ENCODE data around the gene MRM3. TPM values are rescaled to one million over a fixed set of nuclear protein-coding genes. Genes with fewer than 3 reads are reported as not detected.

MRM3 gene
- total RNA-seq, 1 donor from 2014 or later, result 10.4 TPM

GRCh38 chr17:740240-741017, 41.7 kb upstream of the MRM3 start:
- no peak for TF ChIP-seq CTCF (IDR thresholded peaks at IDR 0.05)
- Mint-ChIP-seq H3K36me3 (ENCODE audit: unreplicated experiment) (peaks cover 35% of the 10 kb centered on the region), H3K4me1 (ENCODE audit: unreplicated experiment) (no peaks in the 10 kb centered on the region), H3K4me3 (ENCODE audit: unreplicated experiment) (no peak overlapping the region), H3K27ac (ENCODE audit: unreplicated experiment) (peak overlapping the region; percentile 31), H3K27me3 (ENCODE audit: unreplicated experiment) (no peaks in the 10 kb centered on the region), H3K9me3 (ENCODE audit: unreplicated experiment) (no peaks in the 10 kb centered on the region)
- no peak for DNase-seq (ENCODE audit: extremely low spot score, unreplicated experiment)

- no peaks in the 10 kb centered on the region for H3K4me1 Mint-ChIP-seq (ENCODE audit: unreplicated experiment)
- TF ChIP-seq CTCF (IDR thresholded peaks at IDR 0.05), result no peak
- no peaks in the 10 kb centered on the region for H3K9me3 Mint-ChIP-seq (ENCODE audit: unreplicated experiment)
- no peak overlapping the region for H3K27ac Mint-ChIP-seq (ENCODE audit: unreplicated experiment)
- H3K4me3 Mint-ChIP-seq (ENCODE audit: unreplicated experiment), result no peak overlapping the region
- no peak for DNase-seq (ENCODE audit: extremely low spot score, unreplicated experiment)
- H3K27me3 Mint-ChIP-seq (ENCODE audit: unreplicated experiment), result no peaks in the 10 kb centered on the region
- peaks cover 38% of the 10 kb centered on the region for H3K36me3 Mint-ChIP-seq (ENCODE audit: unreplicated experiment)
Observed at GRCh38 chr17:742147-742793, 39.9 kb upstream of the MRM3 start.

- H3K36me3 Mint-ChIP-seq (ENCODE audit: unreplicated experiment), result peaks cover 38% of the 10 kb centered on the region
Observed at GRCh38 chr17:743139-743538, 39.0 kb upstream of the MRM3 start.

GRCh38 chr17:744937-745336, 37.2 kb upstream of the MRM3 start:
- no peak for TF ChIP-seq CTCF (IDR thresholded peaks at IDR 0.05)
- DNase-seq (ENCODE audit: extremely low spot score, unreplicated experiment), result no peak
- Mint-ChIP-seq H3K27me3 (ENCODE audit: unreplicated experiment) (no peaks in the 10 kb centered on the region), H3K36me3 (ENCODE audit: unreplicated experiment) (peaks cover 41% of the 10 kb centered on the region), H3K4me1 (ENCODE audit: unreplicated experiment) (no peaks in the 10 kb centered on the region), H3K27ac (ENCODE audit: unreplicated experiment) (no peak overlapping the region), H3K9me3 (ENCODE audit: unreplicated experiment) (no peaks in the 10 kb centered on the region), H3K4me3 (ENCODE audit: unreplicated experiment) (no peak overlapping the region)

More at GRCh38 chr17:743139-743538, 39.0 kb upstream of the MRM3 start:
- DNase-seq (ENCODE audit: extremely low spot score, unreplicated experiment), result no peak
- Mint-ChIP-seq H3K27me3 (ENCODE audit: unreplicated experiment) (no peaks in the 10 kb centered on the region), H3K4me3 (ENCODE audit: unreplicated experiment) (no peak overlapping the region), H3K27ac (ENCODE audit: unreplicated experiment) (no peak overlapping the region), H3K4me1 (ENCODE audit: unreplicated experiment) (no peaks in the 10 kb centered on the region), H3K9me3 (ENCODE audit: unreplicated experiment) (no peaks in the 10 kb centered on the region)
- no peak for TF ChIP-seq CTCF (IDR thresholded peaks at IDR 0.05)

- no peaks in the 10 kb centered on the region for H3K27me3 Mint-ChIP-seq (ENCODE audit: unreplicated experiment)
- TF ChIP-seq CTCF (IDR thresholded peaks at IDR 0.05), result no peak
- no peak overlapping the region for H3K27ac Mint-ChIP-seq (ENCODE audit: unreplicated experiment)
- no peak for DNase-seq (ENCODE audit: extremely low spot score, unreplicated experiment)
- H3K4me3 Mint-ChIP-seq (ENCODE audit: unreplicated experiment), result no peak overlapping the region
- H3K9me3 Mint-ChIP-seq (ENCODE audit: unreplicated experiment), result no peaks in the 10 kb centered on the region
- peaks cover 39% of the 10 kb centered on the region for H3K36me3 Mint-ChIP-seq (ENCODE audit: unreplicated experiment)
- peaks cover 4% of the 10 kb centered on the region for H3K4me1 Mint-ChIP-seq (ENCODE audit: unreplicated experiment)
Observed at GRCh38 chr17:745406-745805, 36.7 kb upstream of the MRM3 start.
